ENCODE data around the gene RGS16. TPM values are rescaled to one million over a fixed set of nuclear protein-coding genes. Genes with fewer than 3 reads are reported as not detected.
"Not testable (repeated sequence)": the region's sequence is repeated elsewhere in the genome, so short reads cannot be mapped to it uniquely, and the experiment has no call there.

Gene RGS16
- total RNA-seq, 4 donors from 2014 or later: 0.41 to 0.98 (median 0.52) TPM; not detected in 1

- in situ Hi-C loops (cut with MboI; ENCODE audit: low sequenced_read_pairs in 4 of 4) (no loop called here), intact Hi-C loops (cut with DNase I; ENCODE audit: low total_unique reads) (no loop called here)
- DNase-seq (no peak), ATAC-seq (no peak)
- no peaks in the 10 kb centered on the region for H3K36me3 ChIP-seq
- no peak overlapping the region for H3K27ac ChIP-seq
- no peaks in the 10 kb centered on the region for H3K4me1 ChIP-seq
- H3K9me3 ChIP-seq: no peaks in the 10 kb centered on the region
- H3K27me3 ChIP-seq: no peaks in the 10 kb centered on the region
- H3K4me3 ChIP-seq: no peak overlapping the region
- TF ChIP-seq CTCF (IDR thresholded peaks at IDR 0.05 in 4 of 5, conservative IDR thresholded peaks at IDR 0.05 in 1 of 5) (no peak), POLR2A (IDR thresholded peaks at IDR 0.05) (no peak)
Measured at GRCh38 chr1:182634306-182635072, 30.3 kb upstream of the RGS16 start.

- intact Hi-C loops (cut with DNase I; ENCODE audit: low total_unique reads): no loop called here
- no peak for ATAC-seq
Measured at GRCh38 chr1:182633657-182634281, 29.6 kb upstream of the RGS16 start.

GRCh38 chr1:182633031-182633430 is 28.8 kb upstream of the RGS16 start:
- Histone ChIP-seq H3K4me3 (no peak overlapping the region), H3K36me3 (no peaks in the 10 kb centered on the region), H3K27ac (no peak overlapping the region), H3K4me1 (no peaks in the 10 kb centered on the region), H3K9me3 (no peaks in the 10 kb centered on the region), H3K27me3 (no peaks in the 10 kb centered on the region)
- TF ChIP-seq CTCF (IDR thresholded peaks at IDR 0.05 in 4 of 5, conservative IDR thresholded peaks at IDR 0.05 in 1 of 5) (no peak), POLR2A (IDR thresholded peaks at IDR 0.05) (no peak)
- ATAC-seq (no peak), DNase-seq (no peak)
- in situ Hi-C loops (cut with MboI; ENCODE audit: low sequenced_read_pairs in 4 of 4): no loop called here
- intact Hi-C loops (cut with DNase I; ENCODE audit: low total_unique reads): no loop called here

More at GRCh38 chr1:182633657-182634281, 29.6 kb upstream of the RGS16 start:
- TF ChIP-seq POLR2A (IDR thresholded peaks at IDR 0.05) (no peak), CTCF (IDR thresholded peaks at IDR 0.05 in 4 of 5, conservative IDR thresholded peaks at IDR 0.05 in 1 of 5) (no peak)
- no peaks in the 10 kb centered on the region for H3K27me3 ChIP-seq
- in situ Hi-C loops (cut with MboI; ENCODE audit: low sequenced_read_pairs in 4 of 4): no loop called here
- DNase-seq: no peak
- H3K4me1 ChIP-seq: no peaks in the 10 kb centered on the region
- no peak overlapping the region for H3K4me3 ChIP-seq
- H3K36me3 ChIP-seq: no peaks in the 10 kb centered on the region
- no peaks in the 10 kb centered on the region for H3K9me3 ChIP-seq
- H3K27ac ChIP-seq: no peak overlapping the region

GRCh38 chr1:182632441-182632857 is 28.3 kb upstream of the RGS16 start:
- intact Hi-C loops (cut with DNase I; ENCODE audit: low total_unique reads); H3K4me1 ChIP-seq; in situ Hi-C loops (cut with MboI; ENCODE audit: low sequenced_read_pairs in 4 of 4); DNase-seq; H3K36me3 ChIP-seq; H3K27me3 ChIP-seq; ATAC-seq; H3K27ac ChIP-seq; H3K4me3 ChIP-seq; H3K9me3 ChIP-seq: not testable (repeated sequence)

GRCh38 chr1:182631954-182632353 is 27.8 kb upstream of the RGS16 start:
- Histone ChIP-seq H3K4me3 (no peak overlapping the region), H3K4me1 (no peaks in the 10 kb centered on the region), H3K27ac (no peak overlapping the region), H3K27me3 (no peaks in the 10 kb centered on the region), H3K9me3 (no peaks in the 10 kb centered on the region), H3K36me3 (no peaks in the 10 kb centered on the region)
- ATAC-seq (no peak), DNase-seq (no peak)
- in situ Hi-C loops (cut with MboI; ENCODE audit: low sequenced_read_pairs in 4 of 4): no loop called here
- TF ChIP-seq CTCF (IDR thresholded peaks at IDR 0.05 in 4 of 5, conservative IDR thresholded peaks at IDR 0.05 in 1 of 5) (no peak), POLR2A (IDR thresholded peaks at IDR 0.05) (no peak)
- intact Hi-C loops (cut with DNase I; ENCODE audit: low total_unique reads): no loop called here

Data from gastrocnemius medialis (tissue), 4 donors.